C4-2B (cell line): ENCODE measurements around the gene IL17C.
"Not testable (repeated sequence)": the region's sequence is repeated elsewhere in the genome, so short reads cannot be mapped to it uniquely, and the experiment has no call there.

ENCODE experiments used
- H3K27ac ChIP-seq: fragments of 450-650 bp; 2 replicates; pipeline ENCODE4 v1.5.1; 2017
- ZFX ChIP-seq: fragments of 450-650 bp; IDR thresholded peaks from 2 replicates; pipeline ENCODE4 v1.6.1; 2017
- TF ChIP-seq, protein P1 (sequence below): fragments of 450-650 bp; conservative IDR thresholded peaks from 2 replicates; pipeline ENCODE4 v1.5.1; 2017; ENCODE audit warnings: mild to moderate bottlenecking

Gene IL17C

DNA sequence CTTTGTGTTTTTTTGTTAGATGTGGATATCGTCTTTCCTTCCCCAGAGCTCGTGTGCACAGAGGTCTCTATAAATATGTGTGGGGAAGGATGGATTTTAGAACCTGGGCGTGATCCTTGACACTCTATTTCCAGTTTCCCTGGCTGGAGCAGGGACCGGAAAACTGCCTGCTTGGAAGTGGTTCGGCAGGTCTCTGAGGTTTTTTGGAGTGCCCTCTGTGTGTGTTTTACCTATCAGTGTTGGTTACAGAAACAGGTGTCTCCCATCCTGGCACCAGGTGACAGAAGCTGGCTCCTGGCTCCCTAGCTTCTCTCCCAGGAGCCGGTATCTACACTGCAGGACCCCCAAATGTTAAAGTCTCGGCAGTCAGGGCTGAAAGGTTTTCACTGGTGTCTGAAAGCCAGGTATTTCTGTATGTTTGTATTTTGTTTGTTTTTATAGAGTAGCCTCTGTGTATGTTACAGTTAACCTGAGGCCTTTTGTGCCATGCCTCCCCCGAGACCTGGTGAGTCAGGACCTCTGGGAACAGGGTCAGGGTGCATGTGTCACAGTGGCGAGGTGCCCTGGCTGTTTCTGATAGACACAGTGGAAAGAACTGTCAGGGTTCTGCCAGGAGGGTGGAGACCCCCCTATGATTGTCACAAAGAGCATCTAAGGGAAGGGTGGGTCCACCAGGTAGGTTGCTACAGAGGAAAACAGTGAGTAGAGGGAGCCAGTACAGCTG lies 36.9 kb upstream of the IL17C start:
- H3K27ac ChIP-seq: no peak overlapping the region
- no peak for TF ChIP-seq ZFX
- TF ChIP-seq, protein P1, sequence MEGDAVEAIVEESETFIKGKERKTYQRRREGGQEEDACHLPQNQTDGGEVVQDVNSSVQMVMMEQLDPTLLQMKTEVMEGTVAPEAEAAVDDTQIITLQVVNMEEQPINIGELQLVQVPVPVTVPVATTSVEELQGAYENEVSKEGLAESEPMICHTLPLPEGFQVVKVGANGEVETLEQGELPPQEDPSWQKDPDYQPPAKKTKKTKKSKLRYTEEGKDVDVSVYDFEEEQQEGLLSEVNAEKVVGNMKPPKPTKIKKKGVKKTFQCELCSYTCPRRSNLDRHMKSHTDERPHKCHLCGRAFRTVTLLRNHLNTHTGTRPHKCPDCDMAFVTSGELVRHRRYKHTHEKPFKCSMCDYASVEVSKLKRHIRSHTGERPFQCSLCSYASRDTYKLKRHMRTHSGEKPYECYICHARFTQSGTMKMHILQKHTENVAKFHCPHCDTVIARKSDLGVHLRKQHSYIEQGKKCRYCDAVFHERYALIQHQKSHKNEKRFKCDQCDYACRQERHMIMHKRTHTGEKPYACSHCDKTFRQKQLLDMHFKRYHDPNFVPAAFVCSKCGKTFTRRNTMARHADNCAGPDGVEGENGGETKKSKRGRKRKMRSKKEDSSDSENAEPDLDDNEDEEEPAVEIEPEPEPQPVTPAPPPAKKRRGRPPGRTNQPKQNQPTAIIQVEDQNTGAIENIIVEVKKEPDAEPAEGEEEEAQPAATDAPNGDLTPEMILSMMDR: no peak

DNA sequence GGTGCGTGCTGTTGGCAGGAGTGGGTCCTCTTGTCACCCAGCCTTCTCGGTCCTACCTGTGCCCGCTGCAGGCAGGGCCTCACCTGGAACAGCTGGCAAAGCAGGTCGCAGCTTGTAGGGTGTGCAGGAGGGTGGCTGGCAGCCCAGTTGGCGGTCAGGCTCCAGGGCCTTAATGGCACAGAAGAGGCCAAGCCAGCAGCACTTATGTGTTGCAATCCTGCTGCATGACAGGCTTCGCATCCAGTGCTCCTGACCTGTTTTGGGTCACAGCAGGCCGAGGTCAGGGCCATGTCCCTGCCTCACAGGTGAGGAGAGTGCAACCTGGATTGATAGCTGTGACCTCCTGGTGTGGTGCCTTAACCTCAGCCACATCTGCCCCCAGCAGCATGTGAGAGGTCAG lies 36.3 kb upstream of the IL17C start:
- H3K27ac ChIP-seq: no peak overlapping the region
- no peak for TF ChIP-seq ZFX
- TF ChIP-seq, protein P1: no peak

GRCh38 chr16:88605186-88606147 lies 32.9 kb upstream of the IL17C start:
- no peak overlapping the region for H3K27ac ChIP-seq
- TF ChIP-seq ZFX: no peak
- TF ChIP-seq, protein P1: no peak

DNA sequence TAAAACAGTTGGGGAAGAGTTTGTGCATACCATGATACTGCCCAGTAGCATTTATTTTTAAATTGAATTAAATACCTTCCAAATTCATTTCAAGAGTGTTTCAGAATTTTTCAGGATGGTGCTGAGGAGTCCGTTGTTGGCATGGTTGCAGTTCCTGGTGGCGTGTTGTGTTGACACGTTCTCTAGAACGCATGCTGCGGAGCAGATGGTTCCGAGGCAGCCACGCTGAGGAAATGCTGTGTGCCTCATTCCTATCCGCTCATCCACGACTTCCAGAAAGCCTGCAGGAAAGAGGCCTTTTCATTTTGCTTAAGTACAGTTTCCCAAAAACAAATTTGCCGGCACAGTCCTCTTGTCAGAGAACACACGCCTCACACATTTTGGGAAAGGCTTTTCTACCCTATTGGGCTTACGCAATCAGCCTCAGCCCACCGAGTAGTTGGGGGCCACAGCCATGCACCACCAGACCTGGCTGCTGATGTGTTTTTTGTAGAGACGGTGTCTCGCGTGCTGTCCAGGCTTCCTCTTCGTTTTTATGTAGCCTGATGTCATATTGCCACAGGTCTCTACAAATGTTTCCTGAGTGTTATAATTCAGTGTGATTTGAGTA lies 32.1 kb upstream of the IL17C start:
- H3K27ac ChIP-seq: no peak overlapping the region
- TF ChIP-seq, protein P1: no peak
- TF ChIP-seq ZFX: no peak

- TF ChIP-seq ZFX: no peak
- TF ChIP-seq, protein P1: no peak
- no peak overlapping the region for H3K27ac ChIP-seq
These were observed 30.3 kb upstream of the IL17C start for GRCh38 chr16:88608076-88608475.

GRCh38 chr16:88609426-88609825 lies 28.9 kb upstream of the IL17C start:
- not testable (repeated sequence) for H3K27ac ChIP-seq

DNA sequence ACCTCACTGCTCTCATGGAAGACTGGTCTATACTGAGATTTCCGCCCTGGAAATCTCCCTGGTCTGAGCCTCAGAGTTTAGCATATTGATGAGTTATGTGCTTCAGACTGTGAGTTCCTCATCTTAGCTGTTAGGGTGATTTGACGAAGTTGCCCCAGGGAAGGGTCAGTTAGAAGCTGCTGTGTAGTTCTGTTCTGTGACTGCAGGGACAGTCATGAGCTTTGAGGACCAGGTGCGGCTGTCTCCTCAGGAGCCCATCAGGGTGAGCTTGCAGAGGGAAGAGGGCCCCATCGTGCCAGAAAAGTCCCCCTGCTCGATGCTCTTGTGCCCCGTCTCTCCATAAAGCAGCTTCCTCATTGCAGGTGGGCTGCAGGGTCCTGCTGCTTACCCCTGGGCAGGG lies 28.3 kb upstream of the IL17C start:
- TF ChIP-seq, protein P1: no peak
- no peak for TF ChIP-seq ZFX

More for the DNA sequence above, 28.3 kb upstream of the IL17C start:
- H3K27ac ChIP-seq: no peak overlapping the region
